Fibroblast of skin of abdomen (primary cell): ENCODE results near the gene IGF2BP1.
"Not testable (repeated sequence)": the region's sequence is repeated elsewhere in the genome, so short reads cannot be mapped to it uniquely, and the experiment has no call there.

Source experiments
- DNase-seq: peaks from one replicate; pipeline ENCODE4 v3.0.0-alpha.2; 2013

Gene IGF2BP1

GRCh38 chr17:49020609-49021008, 23.4 kb downstream of the IGF2BP1 start:
- no peak for DNase-seq

GRCh38 chr17:49021095-49021767, 24.0 kb downstream of the IGF2BP1 start:
- peak; percentile 77 for DNase-seq

GRCh38 chr17:49021768-49022103, 24.6 kb downstream of the IGF2BP1 start:
- no peak for DNase-seq

GRCh38 chr17:49022391-49022941, 25.3 kb downstream of the IGF2BP1 start:
- peak; percentile 91 for DNase-seq

- no peak for DNase-seq
Measured at GRCh38 chr17:49024523-49024922, 27.3 kb downstream of the IGF2BP1 start.

- not testable (repeated sequence) for DNase-seq
Measured at GRCh38 chr17:49026447-49026846, 29.3 kb downstream of the IGF2BP1 start.

- DNase-seq = no peak
Measured at GRCh38 chr17:49028271-49028670, 31.1 kb downstream of the IGF2BP1 start.

GRCh38 chr17:49029801-49030200, 32.6 kb downstream of the IGF2BP1 start:
- peak; percentile 67 for DNase-seq

GRCh38 chr17:49031965-49032928, 35.1 kb downstream of the IGF2BP1 start:
- DNase-seq = peak; percentile 82

GRCh38 chr17:49035470-49036269, 38.5 kb downstream of the IGF2BP1 start:
- peak; percentile 40 for DNase-seq

- no peak for DNase-seq
Measured at GRCh38 chr17:49036270-49036626, 39.1 kb downstream of the IGF2BP1 start.

- DNase-seq = no peak
Measured at GRCh38 chr17:49038138-49038537, 41.0 kb downstream of the IGF2BP1 start.

GRCh38 chr17:49038544-49038943, 41.4 kb downstream of the IGF2BP1 start:
- DNase-seq = no peak

GRCh38 chr17:49039518-49039917, 42.3 kb downstream of the IGF2BP1 start:
- DNase-seq = not testable (repeated sequence)

- no peak for DNase-seq
Measured at GRCh38 chr17:49041527-49041926, 44.3 kb downstream of the IGF2BP1 start.

GRCh38 chr17:49045376-49045775, 48.2 kb downstream of the IGF2BP1 start:
- no peak for DNase-seq

- DNase-seq = no peak
Measured at GRCh38 chr17:49046912-49047311, 49.7 kb downstream of the IGF2BP1 start.

- no peak for DNase-seq
Measured at GRCh38 chr17:49049265-49049664, 52.1 kb downstream of the IGF2BP1 start.

- DNase-seq = no peak
Measured at GRCh38 chr17:49050611-49051010, 53.4 kb downstream of the IGF2BP1 start.

GRCh38 chr17:49051269-49051668, 54.1 kb downstream of the IGF2BP1 start:
- DNase-seq = no peak

- DNase-seq = no peak
Measured at GRCh38 chr17:49053171-49053829, 56.1 kb downstream of the IGF2BP1 start.
